Nephron progenitor cell (in vitro differentiated cells): ENCODE results near the gene ADAM12.
"Not testable (repeated sequence)": the region's sequence is repeated elsewhere in the genome, so short reads cannot be mapped to it uniquely, and the experiment has no call there.

ENCODE experiments used
- DNase-seq: peaks from one replicate; pipeline ENCODE4 v3.0.0; 2021
- H3K27ac Mint-ChIP-seq: 2 replicates; pipeline ENCODE4 v1.8.0; 2021; ENCODE audit warnings: mild to moderate bottlenecking, moderate library complexity, mixed read lengths
- H3K27me3 Mint-ChIP-seq: 2 replicates; pipeline ENCODE4 v1.8.0; 2021; ENCODE audit warnings: mild to moderate bottlenecking, low read depth, mixed read lengths; ENCODE audit not compliant: poor library complexity
- H3K36me3 Mint-ChIP-seq: 2 replicates; pipeline ENCODE4 v1.8.0; 2021; ENCODE audit warnings: low read depth, mixed read lengths
- H3K4me1 Mint-ChIP-seq: 2 replicates; pipeline ENCODE4 v1.8.0; 2021; ENCODE audit warnings: mixed read lengths
- H3K4me3 Mint-ChIP-seq: 2 replicates; pipeline ENCODE4 v1.8.0; 2021; ENCODE audit warnings: mild to moderate bottlenecking, moderate library complexity, mixed read lengths
- H3K9me3 Mint-ChIP-seq: 2 replicates; pipeline ENCODE4 v1.8.0; 2021; ENCODE audit warnings: mild to moderate bottlenecking, moderate library complexity, mixed read lengths
- TF ChIP-seq, protein P1 (sequence below): fragments of 200-600 bp; sonication (generic); IDR thresholded peaks from 2 replicates; pipeline ENCODE4 v1.5.0; 2021; ENCODE audit warnings: antibody characterized with exemption

Gene ADAM12

GRCh38 chr10:126049759-126050700 lies 338.2 kb downstream of the ADAM12 start:
- DNase-seq: no peak
- Mint-ChIP-seq H3K27me3 (peaks cover 11% of the 10 kb centered on the region), H3K4me3 (no peak overlapping the region), H3K4me1 (peaks cover 29% of the 10 kb centered on the region), H3K9me3 (no peaks in the 10 kb centered on the region), H3K36me3 (no peaks in the 10 kb centered on the region), H3K27ac (peak overlapping the region; percentile 91)
- TF ChIP-seq, protein P1, sequence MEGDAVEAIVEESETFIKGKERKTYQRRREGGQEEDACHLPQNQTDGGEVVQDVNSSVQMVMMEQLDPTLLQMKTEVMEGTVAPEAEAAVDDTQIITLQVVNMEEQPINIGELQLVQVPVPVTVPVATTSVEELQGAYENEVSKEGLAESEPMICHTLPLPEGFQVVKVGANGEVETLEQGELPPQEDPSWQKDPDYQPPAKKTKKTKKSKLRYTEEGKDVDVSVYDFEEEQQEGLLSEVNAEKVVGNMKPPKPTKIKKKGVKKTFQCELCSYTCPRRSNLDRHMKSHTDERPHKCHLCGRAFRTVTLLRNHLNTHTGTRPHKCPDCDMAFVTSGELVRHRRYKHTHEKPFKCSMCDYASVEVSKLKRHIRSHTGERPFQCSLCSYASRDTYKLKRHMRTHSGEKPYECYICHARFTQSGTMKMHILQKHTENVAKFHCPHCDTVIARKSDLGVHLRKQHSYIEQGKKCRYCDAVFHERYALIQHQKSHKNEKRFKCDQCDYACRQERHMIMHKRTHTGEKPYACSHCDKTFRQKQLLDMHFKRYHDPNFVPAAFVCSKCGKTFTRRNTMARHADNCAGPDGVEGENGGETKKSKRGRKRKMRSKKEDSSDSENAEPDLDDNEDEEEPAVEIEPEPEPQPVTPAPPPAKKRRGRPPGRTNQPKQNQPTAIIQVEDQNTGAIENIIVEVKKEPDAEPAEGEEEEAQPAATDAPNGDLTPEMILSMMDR: no peak

GRCh38 chr10:126047749-126048148 lies 340.5 kb downstream of the ADAM12 start:
- H3K36me3 Mint-ChIP-seq: not testable (repeated sequence)

GRCh38 chr10:126046831-126047230 lies 341.4 kb downstream of the ADAM12 start:
- Mint-ChIP-seq H3K9me3 (no peaks in the 10 kb centered on the region), H3K4me1 (peaks cover 50% of the 10 kb centered on the region), H3K4me3 (no peak overlapping the region), H3K27me3 (no peaks in the 10 kb centered on the region), H3K27ac (no peak overlapping the region), H3K36me3 (no peaks in the 10 kb centered on the region)
- TF ChIP-seq, protein P1: no peak
- no peak for DNase-seq

More at GRCh38 chr10:126047749-126048148, 340.5 kb downstream of the ADAM12 start:
- not testable (repeated sequence) for H3K27ac Mint-ChIP-seq, H3K9me3 Mint-ChIP-seq, H3K4me3 Mint-ChIP-seq, H3K27me3 Mint-ChIP-seq, DNase-seq
- peaks cover 45% of the 10 kb centered on the region for H3K4me1 Mint-ChIP-seq

DNA sequence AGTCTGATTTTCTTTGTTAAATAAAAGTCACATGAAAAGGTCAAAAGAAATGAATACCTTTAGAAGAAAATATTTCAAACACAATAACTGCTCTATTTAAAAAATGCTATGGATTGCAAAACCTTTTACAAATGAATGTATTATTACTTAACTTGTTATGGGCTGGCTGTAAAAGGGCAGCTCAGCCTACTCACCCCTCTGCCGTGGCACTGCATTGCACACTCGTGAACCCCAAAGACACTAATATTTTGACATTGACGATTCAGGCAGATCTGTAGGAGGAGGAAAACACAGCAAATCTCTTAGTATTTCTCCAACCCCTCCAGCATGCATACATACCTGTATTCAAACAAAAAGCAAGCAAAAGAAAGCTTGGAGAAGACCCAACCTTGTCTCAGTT lies 342.4 kb downstream of the ADAM12 start:
- DNase-seq: no peak
- H3K27me3 Mint-ChIP-seq: no peaks in the 10 kb centered on the region
- H3K9me3 Mint-ChIP-seq: no peaks in the 10 kb centered on the region
- TF ChIP-seq, protein P1: no peak
- H3K36me3 Mint-ChIP-seq: no peaks in the 10 kb centered on the region
- no peak overlapping the region for H3K4me3 Mint-ChIP-seq
- peaks cover 56% of the 10 kb centered on the region for H3K4me1 Mint-ChIP-seq
- H3K27ac Mint-ChIP-seq: no peak overlapping the region

GRCh38 chr10:126043389-126043788 lies 344.9 kb downstream of the ADAM12 start:
- DNase-seq: no peak
- TF ChIP-seq, protein P1: no peak
- Mint-ChIP-seq H3K27me3 (no peaks in the 10 kb centered on the region), H3K4me3 (no peak overlapping the region), H3K36me3 (peaks cover 2% of the 10 kb centered on the region), H3K4me1 (peaks cover 62% of the 10 kb centered on the region), H3K9me3 (no peaks in the 10 kb centered on the region), H3K27ac (no peak overlapping the region)

- no peak for DNase-seq
- Mint-ChIP-seq H3K4me1 (peaks cover 63% of the 10 kb centered on the region), H3K27me3 (no peaks in the 10 kb centered on the region), H3K4me3 (no peak overlapping the region), H3K9me3 (no peaks in the 10 kb centered on the region), H3K36me3 (peaks cover 4% of the 10 kb centered on the region), H3K27ac (no peak overlapping the region)
- TF ChIP-seq, protein P1: no peak
Measured at GRCh38 chr10:126042906-126043305, 345.4 kb downstream of the ADAM12 start.
